Fibroblast of lung (primary cell): Measurements from ENCODE around the gene LDLRAD3. TPM values are rescaled to one million over a fixed set of nuclear protein-coding genes. Genes with fewer than 3 reads are reported as not detected.

ENCODE experiments used
- DNase-seq, 2 donors: peaks; one replicate each; pipeline versions ENCODE4 v3.0.0 to v3.0.0-alpha.2; 2010; ENCODE audit warnings: low read depth in 2 of 2
- H2AFZ ChIP-seq: 2 replicates; pipeline ENCODE4 v1.5.1; 2012; ENCODE audit warnings: low read length, control low read depth, inconsistent platforms
- H3K27ac ChIP-seq: 2 replicates; pipeline ENCODE4 v1.5.1; 2011; ENCODE audit warnings: low read length, control low read depth; ENCODE audit not compliant: insufficient read depth
- H3K27me3 ChIP-seq: 2 replicates; pipeline ENCODE4 v1.5.1; 2011; ENCODE audit warnings: mild to moderate bottlenecking, low read length; ENCODE audit not compliant: control insufficient read depth, insufficient read depth
- H3K36me3 ChIP-seq: 2 replicates; pipeline ENCODE4 v1.5.1; 2011; ENCODE audit warnings: low read length; ENCODE audit not compliant: control insufficient read depth, insufficient read depth
- H3K4me1 ChIP-seq: 2 replicates; pipeline ENCODE4 v1.5.1; 2011; ENCODE audit warnings: low read length; ENCODE audit not compliant: control insufficient read depth, insufficient read depth; ENCODE audit errors: extremely low read depth
- H3K4me2 ChIP-seq: 2 replicates; pipeline ENCODE4 v1.5.1; 2011; ENCODE audit warnings: low read length, control low read depth; ENCODE audit not compliant: insufficient read depth; ENCODE audit errors: extremely low read depth
- H3K4me3 ChIP-seq, 4 experiments: fragments of 200-600 bp in 1 of 4; sonication (generic) in 1 of 4; replicated peaks in 1 of 4; 2 replicates each; pipeline ENCODE4 v1.5.1; 2011 to 2016; ENCODE audit warnings: low read length in 4 of 4, low read depth in 3 of 4, mild to moderate bottlenecking in 3 of 4, control low read depth in 2 of 4, inconsistent platforms in 1 of 4, mixed read lengths in 1 of 4; ENCODE audit not compliant: insufficient read depth in 1 of 4; ENCODE audit errors: control extremely low read depth in 1 of 4
- H3K79me2 ChIP-seq: 2 replicates; pipeline ENCODE4 v1.5.1; 2012; ENCODE audit warnings: mild to moderate bottlenecking, low read length, inconsistent platforms; ENCODE audit not compliant: control insufficient read depth, insufficient read depth
- H3K9ac ChIP-seq: 2 replicates; pipeline ENCODE4 v1.5.1; 2011; ENCODE audit warnings: mild to moderate bottlenecking, low read length, control low read depth; ENCODE audit not compliant: insufficient read depth
- H3K9me3 ChIP-seq: 2 replicates; pipeline ENCODE4 v1.5.1; 2012; ENCODE audit warnings: low read depth, low read length; ENCODE audit not compliant: control insufficient read depth, insufficient read depth
- H4K20me1 ChIP-seq: 2 replicates; pipeline ENCODE4 v1.5.1; 2011; ENCODE audit warnings: low read length; ENCODE audit not compliant: control insufficient read depth, insufficient read depth; ENCODE audit errors: extremely low read depth
- EZH2 ChIP-seq: IDR thresholded peaks from 2 replicates; pipeline ENCODE4 v1.5.1; 2012; ENCODE audit warnings: low read length, control low read depth, mild to moderate bottlenecking; ENCODE audit errors: missing control alignments
- polyA plus RNA-seq, 2 donors: library from polyadenylated mRNA; depleted of rRNA in 1 of 2; stranded (reverse) in 1 of 2; unstranded in 1 of 2; fragments of >200 nt; gene quantifications; 2 replicates each; pipeline ENCODE4 v1.2.1, GENCODE V29; 2011 to 2012; ENCODE audit warnings: missing spikeins in 1 of 2
- total RNA-seq: library from RNA; depleted of rRNA; stranded (reverse); fragments of >200 nt; gene quantifications from 2 replicates; pipeline ENCODE4 v1.2.1, GENCODE V29; 2014
- TF ChIP-seq, protein P1 (sequence below), 2 donors: IDR thresholded peaks in 1 of 2; conservative IDR thresholded peaks in 1 of 2; 1 replicate in 1 of 2; 2 replicates in 1 of 2; pipeline ENCODE4 v1.5.1; 2011 to 2012; ENCODE audit warnings: low read length in 2 of 2, control low read depth in 1 of 2, inconsistent platforms in 1 of 2, low read depth in 1 of 2, mild to moderate bottlenecking in 1 of 2

The LDLRAD3 gene
- total and polyA plus RNA-seq, 2 donors (not counting 1 experiment from before 2014, with no cell fraction given) = 3.8 to 7.8 TPM

DNA sequence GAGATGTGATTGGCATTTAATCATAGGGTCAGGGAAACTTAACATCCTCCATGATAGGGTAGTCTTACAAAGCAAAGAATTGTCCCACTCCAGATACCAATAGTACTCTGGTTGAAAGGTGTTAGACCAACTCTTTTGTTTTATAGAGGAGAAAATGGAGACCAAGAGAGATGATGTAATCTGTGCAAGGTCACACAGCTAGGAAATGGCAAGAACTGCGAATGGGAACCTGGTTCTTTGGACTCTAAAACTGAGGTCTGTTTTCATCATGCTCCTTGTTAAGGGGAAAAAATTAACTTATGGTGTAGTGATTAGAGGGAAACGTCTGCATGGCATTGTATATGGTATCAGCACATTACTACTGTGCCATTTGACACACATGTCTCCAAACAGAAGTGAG, 174.2 kb downstream of the LDLRAD3 start:
- no peak for TF ChIP-seq EZH2
- TF ChIP-seq, protein P1, sequence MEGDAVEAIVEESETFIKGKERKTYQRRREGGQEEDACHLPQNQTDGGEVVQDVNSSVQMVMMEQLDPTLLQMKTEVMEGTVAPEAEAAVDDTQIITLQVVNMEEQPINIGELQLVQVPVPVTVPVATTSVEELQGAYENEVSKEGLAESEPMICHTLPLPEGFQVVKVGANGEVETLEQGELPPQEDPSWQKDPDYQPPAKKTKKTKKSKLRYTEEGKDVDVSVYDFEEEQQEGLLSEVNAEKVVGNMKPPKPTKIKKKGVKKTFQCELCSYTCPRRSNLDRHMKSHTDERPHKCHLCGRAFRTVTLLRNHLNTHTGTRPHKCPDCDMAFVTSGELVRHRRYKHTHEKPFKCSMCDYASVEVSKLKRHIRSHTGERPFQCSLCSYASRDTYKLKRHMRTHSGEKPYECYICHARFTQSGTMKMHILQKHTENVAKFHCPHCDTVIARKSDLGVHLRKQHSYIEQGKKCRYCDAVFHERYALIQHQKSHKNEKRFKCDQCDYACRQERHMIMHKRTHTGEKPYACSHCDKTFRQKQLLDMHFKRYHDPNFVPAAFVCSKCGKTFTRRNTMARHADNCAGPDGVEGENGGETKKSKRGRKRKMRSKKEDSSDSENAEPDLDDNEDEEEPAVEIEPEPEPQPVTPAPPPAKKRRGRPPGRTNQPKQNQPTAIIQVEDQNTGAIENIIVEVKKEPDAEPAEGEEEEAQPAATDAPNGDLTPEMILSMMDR (conservative IDR thresholded peaks at IDR 0.05 in 1 of 2, IDR thresholded peaks at IDR 0.05 in 1 of 2; ENCODE audit: low read depth in 1 of 2, low read length in 2 of 2) = no peak

DNA sequence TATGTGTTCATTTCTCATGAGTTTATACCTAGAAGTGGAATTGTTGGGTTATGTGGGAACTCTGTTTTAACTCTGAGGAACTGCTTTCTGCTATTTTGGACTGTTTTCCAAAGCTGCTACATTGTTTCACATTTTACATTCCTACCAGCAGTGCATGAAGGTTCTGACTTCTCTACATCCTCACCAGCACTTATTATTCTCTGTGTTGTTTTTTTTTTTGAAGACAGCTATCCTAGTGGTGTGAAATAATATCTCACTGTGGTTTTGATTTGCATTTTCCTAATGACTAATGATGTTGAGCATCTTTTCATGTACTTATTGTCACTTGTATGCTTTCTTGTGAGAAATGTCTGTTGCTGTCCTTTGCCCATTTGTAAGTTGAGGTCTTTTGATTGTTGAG, 175.4 kb downstream of the LDLRAD3 start:
- H3K9ac ChIP-seq = no peak overlapping the region
- no peak overlapping the region for H3K27ac ChIP-seq
- no peak overlapping the region for H3K4me2 ChIP-seq
- no peaks in the 10 kb centered on the region for H3K79me2 ChIP-seq
- no peak overlapping the region for H3K4me3 ChIP-seq
- no peak for DNase-seq
- TF ChIP-seq EZH2 = no peak
- TF ChIP-seq, protein P1 (conservative IDR thresholded peaks at IDR 0.05 in 1 of 2, IDR thresholded peaks at IDR 0.05 in 1 of 2; ENCODE audit: low read depth in 1 of 2, low read length in 2 of 2) = peak in 1 of 2 donors; percentile 5
- no peak overlapping the region for H2AFZ ChIP-seq
- no peaks in the 10 kb centered on the region for H3K9me3 ChIP-seq
- no peaks in the 10 kb centered on the region for H3K27me3 ChIP-seq
- H3K4me1 ChIP-seq = peaks cover 6% of the 10 kb centered on the region
- no peaks in the 10 kb centered on the region for H3K36me3 ChIP-seq
- H4K20me1 ChIP-seq = no peaks in the 10 kb centered on the region

More for the DNA sequence above, 174.2 kb downstream of the LDLRAD3 start:
- H3K4me2 ChIP-seq = no peak overlapping the region
- no peak for DNase-seq
- H3K4me1 ChIP-seq = peaks cover 3% of the 10 kb centered on the region
- H3K9ac ChIP-seq = no peak overlapping the region
- H2AFZ ChIP-seq = no peak overlapping the region
- no peaks in the 10 kb centered on the region for H3K27me3 ChIP-seq
- no peak overlapping the region for H3K4me3 ChIP-seq
- no peaks in the 10 kb centered on the region for H3K79me2 ChIP-seq
- no peaks in the 10 kb centered on the region for H3K36me3 ChIP-seq
- H3K27ac ChIP-seq = no peak overlapping the region
- no peaks in the 10 kb centered on the region for H3K9me3 ChIP-seq
- H4K20me1 ChIP-seq = no peaks in the 10 kb centered on the region

DNA sequence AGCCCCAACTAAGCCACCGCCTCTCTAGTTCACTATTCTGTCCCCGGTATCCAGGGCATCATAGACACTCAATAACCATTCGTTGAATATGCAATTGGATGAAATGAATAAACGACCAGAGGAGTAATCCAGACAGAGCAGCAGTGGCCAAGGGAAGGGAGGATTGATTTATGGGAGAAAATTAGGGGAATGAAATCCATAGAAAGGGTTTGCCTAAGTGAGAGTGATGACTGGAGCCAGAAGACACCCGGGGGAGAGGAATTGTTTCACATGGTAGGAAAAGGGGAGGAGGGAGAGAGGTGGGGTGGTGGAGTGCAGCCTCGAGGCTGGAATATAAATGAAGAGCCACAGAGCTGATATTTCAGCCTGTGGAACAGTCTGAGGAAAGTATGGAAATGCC, 177.2 kb downstream of the LDLRAD3 start:
- no peak overlapping the region for H3K4me3 ChIP-seq
- H3K36me3 ChIP-seq = no peaks in the 10 kb centered on the region
- no peak overlapping the region for H3K9ac ChIP-seq
- no peaks in the 10 kb centered on the region for H3K9me3 ChIP-seq
- H3K27me3 ChIP-seq = no peaks in the 10 kb centered on the region
- H2AFZ ChIP-seq = no peak overlapping the region
- H3K27ac ChIP-seq = no peak overlapping the region
- TF ChIP-seq, protein P1 (conservative IDR thresholded peaks at IDR 0.05 in 1 of 2, IDR thresholded peaks at IDR 0.05 in 1 of 2; ENCODE audit: low read depth in 1 of 2, low read length in 2 of 2) = no peak
- TF ChIP-seq EZH2 = no peak
- no peak for DNase-seq
- H3K4me1 ChIP-seq = peaks cover 6% of the 10 kb centered on the region
- no peak overlapping the region for H3K4me2 ChIP-seq
- H4K20me1 ChIP-seq = no peaks in the 10 kb centered on the region
- H3K79me2 ChIP-seq = no peaks in the 10 kb centered on the region
